Common myeloid progenitor, CD34-positive (primary cell): Measurements from ENCODE around the gene PDE4D.

Experiments used
- CTCF ChIA-PET: fragments of 350-600 bp; sonication (Branson Sonifier 250); formaldehyde crosslinking; loops from one replicate; lab custom pipeline; 2021; ENCODE audit warnings: antibody characterized with exemption; lab: Charles Lee
- POLR2A ChIA-PET: fragments of 350-600 bp; sonication (Branson Sonifier 250); formaldehyde crosslinking; loops from one replicate; lab custom pipeline; 2021; ENCODE audit warnings: antibody characterized with exemption; lab: Charles Lee
- DNase-seq, 3 donors: peaks; one replicate each; pipeline versions ENCODE4 v3.0.0 to v3.0.0-alpha.2; 2013
- H3K27ac ChIP-seq, 2 experiments: 1 replicate in 1 of 2; 2 replicates in 1 of 2; pipeline ENCODE4 v1.7.0; 2013; ENCODE audit warnings: inconsistent platforms in 2 of 2, low read length in 2 of 2, mild to moderate bottlenecking in 2 of 2, low read depth in 1 of 2, moderate library complexity in 1 of 2; ENCODE audit not compliant: severe bottlenecking in 2 of 2, insufficient read depth in 1 of 2, poor library complexity in 1 of 2
- H3K27me3 ChIP-seq, 5 experiments: replicated peaks in 2 of 5; 1 replicate in 3 of 5; 2 replicates in 2 of 5; pipeline versions ENCODE4 v1.6.1 to v1.7.0; 2013; ENCODE audit warnings: low read length in 4 of 5, mild to moderate bottlenecking in 2 of 5, moderate library complexity in 2 of 5, inconsistent platforms in 1 of 5; ENCODE audit not compliant: insufficient read depth in 5 of 5, control insufficient read depth in 4 of 5
- H3K36me3 ChIP-seq, 4 experiments: 1 replicate in 2 of 4; 2 replicates in 2 of 4; pipeline versions ENCODE4 v1.6.1 to v1.7.0; 2013; ENCODE audit warnings: low read length in 3 of 4, control low read depth in 1 of 4, mild to moderate bottlenecking in 1 of 4; ENCODE audit not compliant: control insufficient read depth in 4 of 4, insufficient read depth in 4 of 4
- H3K4me1 ChIP-seq, 4 experiments: 1 replicate in 3 of 4; 2 replicates in 1 of 4; pipeline versions ENCODE4 v1.6.1 to v1.7.1; 2013; ENCODE audit warnings: low read length in 3 of 4, mild to moderate bottlenecking in 3 of 4, control low read depth in 1 of 4, inconsistent platforms in 1 of 4, moderate library complexity in 1 of 4; ENCODE audit not compliant: control insufficient read depth in 4 of 4, insufficient read depth in 4 of 4; ENCODE audit errors: control extremely low read depth in 1 of 4
- H3K4me3 ChIP-seq, 7 experiments: 1 replicate in 4 of 7; 2 replicates in 3 of 7; pipeline versions ENCODE4 v1.5.1 to v1.7.0; 2013; ENCODE audit warnings: mild to moderate bottlenecking in 7 of 7, low read length in 6 of 7, moderate library complexity in 6 of 7, inconsistent platforms in 2 of 7, low read depth in 2 of 7, control low read depth in 1 of 7; ENCODE audit not compliant: insufficient read depth in 4 of 7, control insufficient read depth in 1 of 7; ENCODE audit errors: extremely low read depth in 1 of 7
- H3K9me3 ChIP-seq, 5 experiments: 1 replicate in 4 of 5; 2 replicates in 1 of 5; pipeline versions ENCODE4 v1.6.1 to v1.7.1; 2013; ENCODE audit warnings: low read length in 4 of 5, mild to moderate bottlenecking in 2 of 5, inconsistent platforms in 1 of 5, low read depth in 1 of 5, moderate library complexity in 1 of 5; ENCODE audit not compliant: control insufficient read depth in 4 of 5, insufficient read depth in 2 of 5; ENCODE audit errors: control extremely low read depth in 1 of 5
- WGBS: methylation state at CpG from one replicate; pipeline ENCODE4 v1.1.5; 2013; ENCODE audit not compliant: insufficient coverage; 5-methylcytosine and 5-hydroxymethylcytosine counted together

The PDE4D gene

DNA sequence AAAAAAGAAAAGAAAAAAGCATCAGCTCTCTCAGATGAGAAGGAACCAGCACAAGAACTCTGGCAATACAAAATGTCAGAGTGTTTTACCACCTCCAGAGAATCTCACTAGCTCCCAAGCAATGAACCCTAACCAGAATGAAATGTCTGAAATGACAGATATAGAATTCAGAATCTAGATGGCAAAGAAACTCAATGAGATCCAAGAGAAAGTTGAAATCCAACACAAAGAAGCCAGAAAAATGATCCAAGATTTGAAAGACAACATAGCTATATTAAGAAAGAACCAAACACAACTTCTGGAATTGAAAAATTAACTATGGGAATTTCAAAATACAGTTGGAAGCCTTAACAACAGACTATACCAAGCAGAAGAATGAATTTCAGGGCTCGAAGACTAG lies 396.3 kb downstream of the PDE4D start:
- CTCF ChIA-PET, result interaction anchor here (0.9 to 1.1 kb wide), 2 partner anchors 9 to 176 kb away, joined by 6 to 9 read pairs; no protein-coding TSS in a partner anchor
- H3K4me3 ChIP-seq, result no peak overlapping the region
- POLR2A ChIA-PET, result no interaction called here
- no peak for DNase-seq
- H3K4me1 ChIP-seq, result no peaks in the 10 kb centered on the region
- peaks cover 0 to 2% (median 0%) of the 10 kb centered on the region in 5 experiments for H3K9me3 ChIP-seq
- no peaks in the 10 kb centered on the region for H3K36me3 ChIP-seq
- H3K27ac ChIP-seq, result no peak overlapping the region
- WGBS, result no CpG with 5 or more reads among the region's 1 CpG
- H3K27me3 ChIP-seq, result no peaks in the 10 kb centered on the region

DNA sequence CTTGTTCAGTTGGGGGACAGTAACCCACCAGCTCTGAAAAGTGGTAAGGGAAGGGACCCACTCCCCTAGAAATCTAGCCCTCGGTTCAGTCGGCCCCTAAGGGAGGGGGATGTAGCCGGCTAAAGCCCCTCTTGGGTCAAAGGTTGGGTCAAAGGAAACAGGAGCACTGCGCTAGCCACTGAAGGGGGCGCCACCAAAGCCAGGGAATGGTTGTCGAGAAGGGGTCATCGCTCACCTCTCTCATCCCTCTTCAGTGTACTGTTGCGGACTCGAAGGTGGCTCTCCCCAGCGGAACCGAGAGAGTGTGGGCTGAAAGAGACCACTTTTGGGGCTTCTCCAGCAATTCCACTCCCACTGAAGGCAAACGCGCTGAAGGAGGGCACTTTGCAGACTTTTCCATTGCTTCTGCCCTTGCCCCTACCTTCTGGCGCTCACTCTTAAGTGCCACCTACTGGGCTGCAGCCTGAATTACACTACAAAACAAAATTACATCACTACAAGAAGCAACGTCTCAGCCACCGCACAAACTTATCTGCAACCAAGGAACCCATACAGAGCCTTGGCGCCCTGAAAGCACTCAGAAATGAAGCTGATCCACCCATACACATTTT lies 396.9 kb downstream of the PDE4D start:
- no peaks in the 10 kb centered on the region for H3K4me1 ChIP-seq
- ChIA-PET POLR2A (no interaction called here), CTCF (interaction anchor here (0.7 to 1.1 kb wide), 3 partner anchors 9 to 176 kb away, joined by 5 to 9 read pairs (median 6); no protein-coding TSS in a partner anchor)
- peaks cover 0 to 2% (median 0%) of the 10 kb centered on the region in 5 experiments for H3K9me3 ChIP-seq
- no peaks in the 10 kb centered on the region for H3K27me3 ChIP-seq
- H3K36me3 ChIP-seq, result no peaks in the 10 kb centered on the region
- H3K4me3 ChIP-seq, result no peak overlapping the region
- H3K27ac ChIP-seq, result no peak overlapping the region
- WGBS, result 94% methylated on average over 16 of the region's 17 CpGs
- peak; percentile 7 to 33 (median 23) for DNase-seq

GRCh38 chr5:59491945-59492344 lies 401.6 kb downstream of the PDE4D start:
- peaks cover 0 to 2% (median 0%) of the 10 kb centered on the region in 5 experiments for H3K9me3 ChIP-seq
- H3K36me3 ChIP-seq, result no peaks in the 10 kb centered on the region
- no peaks in the 10 kb centered on the region for H3K27me3 ChIP-seq
- H3K27ac ChIP-seq, result no peak overlapping the region
- no peak overlapping the region for H3K4me3 ChIP-seq
- DNase-seq, result no peak
- WGBS, result no CpG with 5 or more reads among the region's 1 CpG
- POLR2A ChIA-PET, result no interaction called here
- no peaks in the 10 kb centered on the region for H3K4me1 ChIP-seq
- CTCF ChIA-PET, result no interaction called here

- peaks cover 0 to 3% (median 0%) of the 10 kb centered on the region in 4 experiments for H3K4me1 ChIP-seq
- no peak overlapping the region for H3K4me3 ChIP-seq
- H3K9me3 ChIP-seq, result no peaks in the 10 kb centered on the region
- WGBS, result no CpG with 5 or more reads among the region's 1 CpG
- H3K27me3 ChIP-seq, result no peaks in the 10 kb centered on the region
- no peak for DNase-seq
- ChIA-PET CTCF (interaction anchor here (1.9 kb wide), 1 partner anchor 10 kb away, joined by 5 read pairs; no protein-coding TSS in a partner anchor), POLR2A (no interaction called here)
- no peak overlapping the region for H3K27ac ChIP-seq
- no peaks in the 10 kb centered on the region for H3K36me3 ChIP-seq
Measured at GRCh38 chr5:59489551-59489950, 404.0 kb downstream of the PDE4D start.

- peaks cover 0 to 3% (median 0%) of the 10 kb centered on the region in 4 experiments for H3K4me1 ChIP-seq
- 100% methylated on average over 2 of the region's 7 CpGs for WGBS
- H3K4me3 ChIP-seq, result no peak overlapping the region
- POLR2A ChIA-PET, result no interaction called here
- H3K27me3 ChIP-seq, result no peaks in the 10 kb centered on the region
- H3K36me3 ChIP-seq, result no peaks in the 10 kb centered on the region
- H3K9me3 ChIP-seq, result no peaks in the 10 kb centered on the region
- no peak overlapping the region for H3K27ac ChIP-seq
- no peak for DNase-seq
- CTCF ChIA-PET, result interaction anchor here (0.6 to 1.9 kb wide), 4 partner anchors 8 to 1912 kb away, joined by 3 to 5 read pairs (median 5); no protein-coding TSS in a partner anchor
Measured at GRCh38 chr5:59487772-59488729, 405.5 kb downstream of the PDE4D start.

GRCh38 chr5:59487068-59487686 lies 406.3 kb downstream of the PDE4D start:
- Histone ChIP-seq H3K27ac (no peak overlapping the region), H3K4me1 (peaks cover 0 to 3% (median 0%) of the 10 kb centered on the region in 4 experiments), H3K36me3 (no peaks in the 10 kb centered on the region), H3K4me3 (no peak overlapping the region), H3K9me3 (no peaks in the 10 kb centered on the region), H3K27me3 (no peaks in the 10 kb centered on the region)
- ChIA-PET POLR2A (no interaction called here), CTCF (interaction anchor here (0.6 to 1.9 kb wide), 3 partner anchors 9 to 1911 kb away, joined by 3 to 5 read pairs (median 5); no protein-coding TSS in a partner anchor)
- WGBS, result 75% methylated on average over 4 of the region's 5 CpGs
- DNase-seq, result no peak
